H1 (cell line): ENCODE measurements around the gene CLDN7. TPM values are rescaled to one million over a fixed set of nuclear protein-coding genes. Genes with fewer than 3 reads are reported as not detected.

ENCODE experiments used
- CTCF ChIA-PET: fragments of 300-600 bp; sonication (Branson Sonifier 250); formaldehyde crosslinking; loops from one replicate; lab custom pipeline; 2021; ENCODE audit not compliant: partially characterized antibody; lab: Charles Lee
- POLR2A ChIA-PET: fragments of 300-600 bp; sonication (Branson Sonifier 250); formaldehyde crosslinking; loops from one replicate; lab custom pipeline; 2021; ENCODE audit warnings: inconsistent platforms; ENCODE audit not compliant: partially characterized antibody; lab: Charles Lee
- DNase-seq, 2 experiments: peaks; one replicate each; pipeline versions ENCODE4 v3.0.0 to v3.0.0-alpha.2; 2010 to 2022; ENCODE audit warnings: low spot score in 2 of 2, low read depth in 1 of 2, mixed read lengths in 1 of 2
- FAIRE-seq: peaks from 2 replicates; lab custom pipeline; 2011; peaks lifted over from hg19 to GRCh38; lab: Jason Lieb, UNC
- H2AFZ ChIP-seq: 2 replicates; pipeline ENCODE4 v1.8.1; 2012; ENCODE audit warnings: low read length, inconsistent platforms
- H2AK5ac ChIP-seq: 2 replicates; pipeline ENCODE4 v1.6.1; 2013; ENCODE audit warnings: low read depth, low read length
- H2BK120ac ChIP-seq: replicated peaks from 2 replicates; pipeline ENCODE3; 2013; ENCODE audit warnings: low read depth, low read length, inconsistent platforms
- H2BK12ac ChIP-seq: 2 replicates; pipeline ENCODE4 v1.6.1; 2013; ENCODE audit warnings: low read depth, low read length
- H2BK15ac ChIP-seq: 2 replicates; pipeline ENCODE4 v1.6.1; 2013; ENCODE audit warnings: low read length
- H2BK20ac ChIP-seq: 2 replicates; pipeline ENCODE4 v1.6.1; 2013; ENCODE audit warnings: low read length
- H2BK5ac ChIP-seq: 2 replicates; pipeline ENCODE4 v1.6.1; 2013; ENCODE audit warnings: low read depth, low read length
- H3K14ac ChIP-seq: 2 replicates; pipeline ENCODE4 v1.6.1; 2013; ENCODE audit warnings: inconsistent platforms; ENCODE audit not compliant: insufficient read length
- H3K18ac ChIP-seq: 2 replicates; pipeline ENCODE4 v1.6.1; 2013; ENCODE audit warnings: low read length; ENCODE audit errors: extremely low read depth
- H3K23ac ChIP-seq: 2 replicates; pipeline ENCODE4 v1.6.1; 2013; ENCODE audit warnings: inconsistent platforms; ENCODE audit not compliant: insufficient read length
- H3K23me2 ChIP-seq: 2 replicates; pipeline ENCODE4 v1.6.1; 2013; ENCODE audit warnings: low read depth, low read length
- H3K27ac ChIP-seq: 2 replicates; pipeline ENCODE4 v1.6.1; 2011; ENCODE audit warnings: low read depth, low read length, inconsistent platforms
- H3K27me3 ChIP-seq, 4 experiments: replicated peaks in 1 of 4; 1 replicate in 1 of 4; 2 replicates in 3 of 4; pipeline versions ENCODE4 v1.6.1 to v1.8.1; 2011 to 2013; ENCODE audit warnings: low read length in 3 of 4, mild to moderate bottlenecking in 3 of 4, inconsistent platforms in 2 of 4, mixed read lengths in 2 of 4, moderate library complexity in 1 of 4; ENCODE audit not compliant: control insufficient read depth in 3 of 4, insufficient read depth in 3 of 4; ENCODE audit errors: extremely low read depth in 1 of 4
- H3K36me3 ChIP-seq, 4 experiments: 2 replicates each; pipeline versions ENCODE4 v1.6.1 to v1.8.1; 2011 to 2013; ENCODE audit warnings: mild to moderate bottlenecking in 4 of 4, low read length in 3 of 4, moderate library complexity in 2 of 4, control low read depth in 1 of 4, inconsistent platforms in 1 of 4; ENCODE audit not compliant: insufficient read depth in 4 of 4, control insufficient read depth in 2 of 4
- H3K4ac ChIP-seq: replicated peaks from 2 replicates; pipeline ENCODE3; 2013; ENCODE audit warnings: low read length, low read depth, mixed read lengths, inconsistent platforms; ENCODE audit not compliant: insufficient read length
- H3K4me1 ChIP-seq, 4 experiments: replicated peaks in 1 of 4; 1 replicate in 1 of 4; 2 replicates in 3 of 4; pipeline versions ENCODE4 v1.6.1 to v1.8.1; 2011 to 2013; ENCODE audit warnings: low read length in 3 of 4, inconsistent platforms in 2 of 4, mixed read lengths in 1 of 4; ENCODE audit not compliant: insufficient read depth in 4 of 4, control insufficient read depth in 3 of 4
- H3K4me2 ChIP-seq, 2 experiments: 2 replicates each; pipeline versions ENCODE4 v1.6.1 to v1.8.1; 2011 to 2013; ENCODE audit warnings: low read depth in 2 of 2, low read length in 2 of 2, control low read depth in 1 of 2, inconsistent platforms in 1 of 2, mild to moderate bottlenecking in 1 of 2; ENCODE audit not compliant: insufficient read depth in 1 of 2
- H3K4me3 ChIP-seq, 4 experiments: fragments of 200-600, 300-600 bp in 1 of 4; sonication (generic), shearing (Covaris generic), sonication (Bioruptor Twin) in 1 of 4; 2 replicates each; pipeline versions ENCODE4 v1.5.1 to v1.8.1; 2011 to 2016; ENCODE audit warnings: low read length in 4 of 4, low read depth in 3 of 4, control low read depth in 2 of 4, inconsistent platforms in 2 of 4, mild to moderate bottlenecking in 2 of 4, mixed read lengths in 1 of 4, moderate library complexity in 1 of 4; ENCODE audit not compliant: insufficient read depth in 2 of 4; ENCODE audit errors: extremely low read depth in 1 of 4
- H3K56ac ChIP-seq: replicated peaks from 2 replicates; pipeline ENCODE3; 2013; ENCODE audit warnings: low read depth, mild to moderate bottlenecking, mixed read lengths, low read length, inconsistent platforms; ENCODE audit not compliant: insufficient read length
- H3K79me1 ChIP-seq: 2 replicates; pipeline ENCODE4 v1.6.1; 2013; ENCODE audit warnings: low read depth, low read length, control low read depth
- H3K79me2 ChIP-seq, 2 experiments: 2 replicates each; pipeline versions ENCODE4 v1.6.1 to v1.8.1; 2012 to 2013; ENCODE audit warnings: low read length in 2 of 2, mild to moderate bottlenecking in 2 of 2, inconsistent platforms in 1 of 2; ENCODE audit not compliant: insufficient read depth in 2 of 2, control insufficient read depth in 1 of 2
- H3K9ac ChIP-seq, 4 experiments: replicated peaks in 1 of 4; 1 replicate in 1 of 4; 2 replicates in 3 of 4; pipeline versions ENCODE4 v1.6.1 to v1.8.1; 2011 to 2013; ENCODE audit warnings: low read depth in 3 of 4, low read length in 3 of 4, control low read depth in 2 of 4, mild to moderate bottlenecking in 2 of 4, moderate library complexity in 2 of 4, inconsistent platforms in 1 of 4; ENCODE audit errors: extremely low read depth in 1 of 4
- H3K9me3 ChIP-seq, 2 experiments: 2 replicates each; pipeline versions ENCODE4 v1.6.1 to v1.8.1; 2012 to 2013; ENCODE audit warnings: mild to moderate bottlenecking in 2 of 2, moderate library complexity in 2 of 2, control low read depth in 1 of 2, inconsistent platforms in 1 of 2, low read depth in 1 of 2, low read length in 1 of 2, mixed read lengths in 1 of 2; ENCODE audit not compliant: insufficient read depth in 2 of 2
- H4K20me1 ChIP-seq, 2 experiments: replicated peaks in 1 of 2; 2 replicates each; pipeline versions ENCODE3 to v1.8.1; 2011 to 2013; ENCODE audit warnings: inconsistent platforms in 2 of 2, low read length in 2 of 2, mild to moderate bottlenecking in 1 of 2; ENCODE audit not compliant: insufficient read depth in 2 of 2, control insufficient read depth in 1 of 2
- H4K5ac ChIP-seq: 2 replicates; pipeline ENCODE4 v1.6.1; 2013; ENCODE audit warnings: low read length, low read depth, mixed read lengths, inconsistent platforms; ENCODE audit not compliant: insufficient read length
- H4K8ac ChIP-seq: 2 replicates; pipeline ENCODE4 v1.8.0; 2013; ENCODE audit warnings: mild to moderate bottlenecking, moderate library complexity, low read length, inconsistent platforms; ENCODE audit not compliant: insufficient read depth; ENCODE audit errors: extremely low read depth
- H4K91ac ChIP-seq: replicated peaks from 2 replicates; pipeline ENCODE3; 2013; ENCODE audit warnings: low read length, mixed read lengths, inconsistent platforms; ENCODE audit not compliant: insufficient read length
- BCL11A ChIP-seq, 2 experiments: IDR thresholded peaks; one replicate each; pipeline ENCODE4 v1.6.1; 2011; ENCODE audit warnings: low read depth in 2 of 2, low read length in 2 of 2, mild to moderate bottlenecking in 2 of 2
- CBX8 ChIP-seq: fragments of 300-800, 300-1000 bp; sonication (generic); IDR thresholded peaks from 2 replicates; pipeline ENCODE4 v1.7.1; 2016; ENCODE audit warnings: low read depth, low read length, borderline replicate concordance
- CTBP2 ChIP-seq: IDR thresholded peaks from 2 replicates; pipeline ENCODE4 v1.7.0; 2011; ENCODE audit warnings: borderline replicate concordance, mild to moderate bottlenecking, moderate library complexity, mixed read lengths, low read length; ENCODE audit not compliant: insufficient read depth, insufficient read length
- GABPA ChIP-seq: IDR thresholded peaks from 2 replicates; pipeline ENCODE4 v1.6.1; 2011; ENCODE audit warnings: mild to moderate bottlenecking, low read length, moderate library complexity, borderline replicate concordance; ENCODE audit not compliant: insufficient read depth
- KDM4A ChIP-seq: IDR thresholded peaks from one replicate; pipeline ENCODE4 v1.7.1; 2012; ENCODE audit warnings: low read depth, mild to moderate bottlenecking, moderate library complexity, low read length, inconsistent platforms; ENCODE audit not compliant: severe bottlenecking
- POLR2A ChIP-seq, 2 experiments: IDR thresholded peaks; 1 replicate in 1 of 2; 2 replicates in 1 of 2; pipeline ENCODE4 v1.6.1; 2011; ENCODE audit warnings: low read depth in 2 of 2, low read length in 2 of 2, mild to moderate bottlenecking in 2 of 2; ENCODE audit errors: control extremely low read depth in 1 of 2
- RAD21 ChIP-seq, 2 experiments: IDR thresholded peaks in 1 of 2; conservative IDR thresholded peaks in 1 of 2; 2 replicates each; pipeline ENCODE4 v1.6.1; 2011; ENCODE audit warnings: low read depth in 2 of 2, low read length in 2 of 2, improper control_type of control experiment in 1 of 2, inconsistent platforms in 1 of 2, mild to moderate bottlenecking in 1 of 2, moderate library complexity in 1 of 2
- SIRT6 ChIP-seq: IDR thresholded peaks from one replicate; pipeline ENCODE4 v1.7.1; 2012; ENCODE audit warnings: low read length, inconsistent platforms
- SUZ12 ChIP-seq: fragments of 200-600 bp; sonication (generic); IDR thresholded peaks from 2 replicates; pipeline ENCODE4 v1.6.1; 2012; ENCODE audit warnings: mild to moderate bottlenecking, inconsistent platforms, low read length, moderate library complexity, mixed read lengths
- TAF1 ChIP-seq: IDR thresholded peaks from 2 replicates; pipeline ENCODE4 v1.6.1; 2011; ENCODE audit warnings: mild to moderate bottlenecking, low read depth, low read length
- ZNF274 ChIP-seq: IDR thresholded peaks from 2 replicates; pipeline ENCODE4 v1.7.0; 2012; ENCODE audit warnings: low read length, borderline replicate concordance; ENCODE audit errors: extremely low read depth
- WGBS, 2 experiments: shearing (Covaris generic) in 1 of 2; methylation state at CpG; one replicate each; pipeline versions ENCODE4 v1.1.6 to v1.1.7; 2013 to 2015; ENCODE audit warnings: low lambda C conversion rate in 2 of 2, mixed read lengths in 2 of 2, inconsistent platforms in 1 of 2, low coverage in 1 of 2, missing lambda C conversion rate in 1 of 2; ENCODE audit not compliant: insufficient replicate concordance in 2 of 2, insufficient coverage in 1 of 2, insufficient read length in 1 of 2; ENCODE audit errors: extremely low coverage in 1 of 2, missing lambda C conversion rate in 1 of 2; 5-methylcytosine and 5-hydroxymethylcytosine counted together
- polyA plus RNA-seq, 7 experiments: library from polyadenylated mRNA; depleted of rRNA in 3 of 7; stranded (reverse) in 5 of 7; unstranded in 2 of 7; fragments of >200 nt in 5 of 7; fragments of 200-250 nt in 2 of 7; gene quantifications; 1 replicate in 5 of 7; 2 replicates in 1 of 7; 4 replicates in 1 of 7; pipeline versions ENCODE4 v1.2.1 to v1.2.3, GENCODE V29; 2011 to 2013; ENCODE audit warnings: missing spikeins in 2 of 7, mixed read lengths in 2 of 7
- total RNA-seq: library from RNA; stranded (reverse); fragmentation: NEBNext Ultra II Directional; extraction: Animal tissue kit (Norgen Biotek cat#: 25700); gene quantifications from 2 replicates; pipeline ENCODE4 v1.2.1, GENCODE V29; 2021
- TF ChIP-seq, protein P1 (sequence below): IDR thresholded peaks from 2 replicates; pipeline ENCODE4 v1.6.1; 2011; ENCODE audit warnings: low read depth, mild to moderate bottlenecking, low read length; ENCODE audit not compliant: insufficient read depth

Gene CLDN7
- total and polyA plus RNA-seq, 2 of the 8 experiments (the other 6 are each of a cell fraction or from before 2014, with no cell fraction given), result 118 to 119 TPM

DNA sequence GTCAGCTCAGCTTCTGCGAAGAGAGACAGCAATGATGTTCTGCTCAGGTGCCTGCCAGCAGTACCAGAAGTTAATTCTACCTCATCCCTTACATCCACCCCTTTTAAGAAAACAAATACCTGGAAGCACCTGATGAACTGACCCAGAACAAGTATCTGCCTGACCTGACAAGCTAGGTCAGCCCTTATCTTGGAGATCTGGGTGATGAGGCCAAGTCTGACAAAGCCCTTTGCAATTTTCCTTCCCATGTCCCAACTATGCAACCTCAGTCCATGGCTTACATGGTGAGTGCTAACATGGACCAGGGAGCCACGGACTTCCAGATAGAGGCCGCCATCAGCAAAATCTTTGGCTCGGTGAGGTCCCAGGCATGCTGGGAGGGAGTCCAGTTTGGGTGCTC is 38.9 kb downstream of the CLDN7 start:
- H2BK5ac ChIP-seq, result no peak overlapping the region
- H2BK12ac ChIP-seq, result no peak overlapping the region
- H4K8ac ChIP-seq, result no peak overlapping the region
- H3K56ac ChIP-seq, result no peak overlapping the region
- no peak overlapping the region for H2AFZ ChIP-seq
- ChIA-PET CTCF (interaction anchor here (1.1 to 1.6 kb wide), 3 partner anchors 11 to 85 kb away, joined by 3 to 4 read pairs (median 3); partner anchors contain the start of gene DVL2), POLR2A (interaction anchor here (0.9 to 10.7 kb wide), 5 partner anchors 10 to 90 kb away, joined by 3 to 386 read pairs (median 15); partner anchors contain the start of genes CTDNEP1, DVL2, ELP5 and GABARAP)
- no peak overlapping the region for H3K4me3 ChIP-seq
- no peak overlapping the region for H2BK120ac ChIP-seq
- H3K14ac ChIP-seq, result no peak overlapping the region
- H3K79me2 ChIP-seq, result no peaks in the 10 kb centered on the region
- no peak overlapping the region for H3K4ac ChIP-seq
- DNase-seq (no peak), FAIRE-seq (no peak)
- peaks cover 0 to 12% (median 7%) of the 10 kb centered on the region in 4 experiments; a peak in 5 of 7 replicates for H3K4me1 ChIP-seq
- no peak overlapping the region for H2AK5ac ChIP-seq
- no peak overlapping the region for H2BK20ac ChIP-seq
- H4K5ac ChIP-seq, result no peak overlapping the region
- no peaks in the 10 kb centered on the region for H3K9me3 ChIP-seq
- H3K18ac ChIP-seq, result no peak overlapping the region
- no peak overlapping the region for H3K4me2 ChIP-seq
- peaks cover 14 to 34% of the 10 kb centered on the region in 2 experiments for H4K20me1 ChIP-seq
- H3K79me1 ChIP-seq, result no peaks in the 10 kb centered on the region
- H3K23me2 ChIP-seq, result peaks cover 5% of the 10 kb centered on the region; the same call in 1 of the 2 replicates
- peaks cover 24 to 61% (median 50%) of the 10 kb centered on the region in 4 experiments for H3K36me3 ChIP-seq
- H3K9ac ChIP-seq, result no peak overlapping the region
- no peak overlapping the region for H3K27ac ChIP-seq
- H4K91ac ChIP-seq, result no peak overlapping the region
- no peak overlapping the region for H3K23ac ChIP-seq
- H3K27me3 ChIP-seq, result no peaks in the 10 kb centered on the region
- H2BK15ac ChIP-seq, result no peak overlapping the region
- WGBS, 2 experiments, result 88% methylated on average over 4 of the region's 4 CpGs; no CpG with 5 or more reads in 1 of the 2 experiments
- TF ChIP-seq BCL11A (IDR thresholded peaks at IDR 0.05; ENCODE audit: low read depth in 2 of 2, low read length in 2 of 2) (no peak), ZNF274 (no peak), SIRT6 (no peak), KDM4A (no peak), CBX8 (no peak), SUZ12 (no peak), POLR2A (IDR thresholded peaks at IDR 0.05; ENCODE audit: control extremely low read depth in 1 of 2, low read depth in 2 of 2, low read length in 2 of 2) (no peak; a peak in 1 of 3 replicates), GABPA (no peak), RAD21 (IDR thresholded peaks at IDR 0.05 in 1 of 2, conservative IDR thresholded peaks at IDR 0.05 in 1 of 2; ENCODE audit: low read depth in 2 of 2, low read length in 2 of 2) (no peak), TAF1 (no peak), CTBP2 (no peak)
- TF ChIP-seq, protein P1, sequence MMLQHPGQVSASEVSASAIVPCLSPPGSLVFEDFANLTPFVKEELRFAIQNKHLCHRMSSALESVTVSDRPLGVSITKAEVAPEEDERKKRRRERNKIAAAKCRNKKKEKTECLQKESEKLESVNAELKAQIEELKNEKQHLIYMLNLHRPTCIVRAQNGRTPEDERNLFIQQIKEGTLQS, result no peak
